HepG2 (cell line): Measurements from ENCODE around the gene HINFP. TPM values are rescaled to one million over a fixed set of nuclear protein-coding genes. Genes with fewer than 3 reads are reported as not detected.

Source experiments
- CAMTA2 ChIP-seq: sonication (generic); formaldehyde crosslinking; IDR thresholded peaks from 2 replicates; pipeline ENCODE4 v1.4.0; 2020; ENCODE audit warnings: mild to moderate bottlenecking, missing genetic modification reagents, borderline replicate concordance
- FOXO1 ChIP-seq: sonication (generic); formaldehyde crosslinking; IDR thresholded peaks from 2 replicates; pipeline ENCODE4 v1.4.0; 2020; ENCODE audit warnings: missing genetic modification reagents
- MYPOP ChIP-seq: sonication (generic); formaldehyde crosslinking; IDR thresholded peaks from 2 replicates; pipeline ENCODE4 v1.8.1; 2023; ENCODE audit warnings: mild to moderate bottlenecking, moderate library complexity, missing genetic modification reagents
- PHB2 ChIP-seq: fragments of 450-650 bp; IDR thresholded peaks from 2 replicates; pipeline ENCODE4 v1.6.1; 2018; ENCODE audit not compliant: partially characterized antibody
- POLR2AphosphoS5 ChIP-seq: IDR thresholded peaks from 2 replicates; pipeline ENCODE4 v1.6.1; 2012; ENCODE audit warnings: low read depth, low read length
- REXO4 ChIP-seq: sonication (generic); formaldehyde crosslinking; IDR thresholded peaks from 2 replicates; pipeline ENCODE4 v1.8.0; 2022; ENCODE audit warnings: missing genetic modification reagents, mild to moderate bottlenecking, borderline replicate concordance
- SMAD1 ChIP-seq: sonication (generic); formaldehyde crosslinking; IDR thresholded peaks from 2 replicates; pipeline ENCODE4 v1.4.0; 2020; ENCODE audit warnings: missing genetic modification reagents, low read depth, mild to moderate bottlenecking, borderline replicate concordance
- TARDBP ChIP-seq: sonication (generic); formaldehyde crosslinking; IDR thresholded peaks from 2 replicates; pipeline ENCODE4 v1.8.0; 2022; ENCODE audit warnings: mild to moderate bottlenecking, missing genetic modification reagents
- TEAD2 ChIP-seq: sonication (generic); formaldehyde crosslinking; IDR thresholded peaks from 2 replicates; pipeline ENCODE4 v1.9.0; 2021; ENCODE audit warnings: missing genetic modification reagents
- TRIM22 ChIP-seq: fragments of 450-650 bp; IDR thresholded peaks from 2 replicates; pipeline ENCODE4 v1.6.1; 2017
- WIZ ChIP-seq: sonication (generic); formaldehyde crosslinking; IDR thresholded peaks from 2 replicates; pipeline ENCODE4 v1.5.1; 2020; ENCODE audit warnings: mild to moderate bottlenecking, missing genetic modification reagents
- ZBTB20 ChIP-seq: sonication (generic); formaldehyde crosslinking; IDR thresholded peaks from 2 replicates; pipeline ENCODE4 v1.8.1; 2023; ENCODE audit warnings: missing genetic modification reagents, low read depth, mild to moderate bottlenecking, borderline replicate concordance
- ZBTB40 ChIP-seq, 2 experiments: fragments of 450-650 bp in 1 of 2; sonication (generic) in 1 of 2; formaldehyde crosslinking in 1 of 2; IDR thresholded peaks; 2 replicates each; pipeline versions ENCODE4 v1.6.1 to v1.8.0; 2016 to 2022; ENCODE audit warnings: antibody characterized with exemption in 1 of 2, mild to moderate bottlenecking in 1 of 2, missing genetic modification reagents in 1 of 2
- ZIK1 ChIP-seq: sonication (generic); formaldehyde crosslinking; IDR thresholded peaks from 2 replicates; pipeline ENCODE4 v1.5.0; 2020; ENCODE audit warnings: mild to moderate bottlenecking, low read depth, missing genetic modification reagents, borderline replicate concordance
- ZNF329 ChIP-seq: sonication (generic); formaldehyde crosslinking; IDR thresholded peaks from 2 replicates; pipeline ENCODE4 v1.9.0; 2021; ENCODE audit warnings: low read depth, mild to moderate bottlenecking, missing genetic modification reagents
- ZNF354B ChIP-seq: sonication (generic); formaldehyde crosslinking; IDR thresholded peaks from 2 replicates; pipeline ENCODE4 v1.8.0; 2022; ENCODE audit warnings: mild to moderate bottlenecking, missing genetic modification reagents
- ZNF501 ChIP-seq: sonication (generic); formaldehyde crosslinking; IDR thresholded peaks from 2 replicates; pipeline ENCODE4 v1.5.1; 2020; ENCODE audit warnings: mild to moderate bottlenecking, moderate library complexity, missing genetic modification reagents
- ZNF777 ChIP-seq: sonication (generic); formaldehyde crosslinking; IDR thresholded peaks from 2 replicates; pipeline ENCODE4 v1.4.0; 2020; ENCODE audit warnings: missing genetic modification reagents
- polyA plus RNA-seq, 8 experiments: library from polyadenylated mRNA; depleted of rRNA in 3 of 8; stranded (reverse) in 7 of 8; unstranded in 1 of 8; fragments of >200 nt; fragmentation: Illumina TruSeq in 4 of 8; extraction: Trizol in 4 of 8; gene quantifications; 2 replicates each; pipeline versions ENCODE4 v1.2.1 to v1.2.3, GENCODE V29; 2011 to 2016; ENCODE audit warnings: low read depth in 4 of 8, missing spikeins in 1 of 8, mixed read lengths in 1 of 8; ENCODE audit not compliant: insufficient read depth in 1 of 8
- total RNA-seq, 5 experiments: library from RNA; depleted of rRNA; stranded (reverse); fragments of >200 nt; fragmentation: Illumina TruSeq; extraction: Trizol; gene quantifications; 2 replicates each; pipeline ENCODE4 v1.2.3, GENCODE V29; 2016; ENCODE audit warnings: low read depth in 1 of 5

The HINFP gene
- total and polyA plus RNA-seq, 2 of the 13 experiments (the other 11 are each of a cell fraction or from before 2014, with no cell fraction given), result 15.1 to 21.4 TPM

DNA sequence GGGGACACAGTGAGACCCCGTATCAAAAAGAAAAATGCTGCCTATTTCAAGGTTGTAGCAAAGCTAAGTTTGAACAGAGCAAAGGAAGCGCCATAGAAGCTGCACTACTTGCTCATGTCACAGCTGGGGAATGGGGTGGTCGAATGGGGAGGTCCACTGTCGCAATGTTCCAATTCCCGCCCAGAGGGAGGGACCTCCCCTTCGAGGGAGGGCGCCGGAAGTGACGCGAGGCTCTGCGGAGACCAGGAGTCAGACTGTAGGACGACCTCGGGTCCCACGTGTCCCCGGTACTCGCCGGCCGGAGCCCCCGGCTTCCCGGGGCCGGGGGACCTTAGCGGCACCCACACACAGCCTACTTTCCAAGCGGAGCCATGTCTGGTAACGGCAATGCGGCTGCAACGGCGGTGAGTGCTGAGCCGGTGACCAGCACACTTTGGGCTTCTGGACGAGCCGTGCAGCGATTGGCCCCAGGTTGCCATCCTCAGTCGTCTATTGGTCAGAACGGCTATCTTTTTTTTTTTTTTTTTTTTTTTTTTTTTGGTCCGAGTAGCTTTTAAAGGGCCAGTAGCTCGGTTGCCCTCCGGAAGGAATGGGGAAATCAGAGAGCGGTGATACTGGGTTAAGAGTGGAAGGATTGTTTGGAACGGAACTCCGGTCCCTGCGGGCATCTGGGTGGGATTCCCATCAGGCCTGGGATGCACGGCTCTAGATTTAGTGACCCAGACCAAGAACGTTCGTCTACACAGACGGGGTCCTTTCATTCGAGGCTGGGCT lies 36.5 kb upstream of the HINFP start, which contains the start of gene HMBS (continued):
- TF ChIP-seq FOXO1 (CRISPR knock-in tag) (peak; percentile 38), PHB2 (no peak), TEAD2 (CRISPR knock-in tag) (no peak), ZBTB20 (CRISPR knock-in tag) (no peak), TARDBP (CRISPR knock-in tag) (no peak; the same call in 1 of the 2 replicates), POLR2AphosphoS5 (peak; percentile 80), TRIM22 (no peak), ZIK1 (CRISPR knock-in tag) (peak; percentile 78; the same call in 1 of the 2 replicates), ZNF329 (0 out of 2 replicates have a peak, but pooled peaks have one; percentile 42), WIZ (CRISPR knock-in tag) (no peak; the same call in 1 of the 2 replicates), REXO4 (CRISPR knock-in tag) (no peak), MYPOP (CRISPR knock-in tag) (0 out of 2 replicates have a peak, but pooled peaks have one; percentile 27), SMAD1 (CRISPR knock-in tag) (no peak), ZNF501 (CRISPR knock-in tag) (no peak), ZBTB40 (IDR thresholded peaks at IDR 0.05) (no peak), ZBTB40 (CRISPR knock-in tag; IDR thresholded peaks at IDR 0.05) (0 out of 2 replicates have a peak, but pooled peaks have one; percentile 31), CAMTA2 (CRISPR knock-in tag) (0 out of 2 replicates have a peak, but pooled peaks have one; percentile 35), ZNF354B (CRISPR knock-in tag) (no peak), ZNF777 (no peak)
